ENCODE results near the gene GFRAL. TPM values are rescaled to one million over a fixed set of nuclear protein-coding genes. Genes with fewer than 3 reads are reported as not detected.

GFRAL gene
- polyA plus RNA-seq, 1 of the 3 experiments (the other 2 are of a cell fraction) = not detected

GRCh38 chr6:55405474-55406235, 78.4 kb downstream of the GFRAL start:
- Histone ChIP-seq H3K9ac (no peak overlapping the region), H3K4me3 (ENCODE audit: low read depth in 2 of 2, low read length in 1 of 2) (no peak overlapping the region), H3K79me2 (ENCODE audit: insufficient read depth) (no peaks in the 10 kb centered on the region), H3K27ac (ENCODE audit: low read depth in 2 of 2, low read length in 1 of 2) (no peak overlapping the region), H3K27me3 (ENCODE audit: insufficient read depth) (no peaks in the 10 kb centered on the region), H3K9me2 (no peaks in the 10 kb centered on the region), H3F3A (replicated peaks; ENCODE audit: insufficient read depth) (no peaks in the 10 kb centered on the region), H3K36me3 (replicated peaks in 1 of 2; ENCODE audit: control insufficient read depth in 1 of 2, insufficient read depth in 2 of 2, low read length in 1 of 2) (no peaks in the 10 kb centered on the region), H3K4me2 (no peak overlapping the region), H2AFZ (ENCODE audit: low read depth) (no peak overlapping the region), H3K9me3 (no peaks in the 10 kb centered on the region), H4K20me1 (ENCODE audit: insufficient read depth) (no peaks in the 10 kb centered on the region), H3K4me1 (ENCODE audit: control insufficient read depth in 1 of 2, insufficient read depth in 2 of 2, low read depth in 1 of 2, low read length in 1 of 2) (no peaks in the 10 kb centered on the region)
- WGBS (ENCODE audit: low lambda C conversion rate) = 16% methylated on average over 7 of the region's 7 CpGs
- ChIA-PET POLR2A (no interaction called here), CTCF (no interaction called here)
- DNase-seq = no peak
- TF ChIP-seq EZH2phosphoT487 (IDR thresholded peaks at IDR 0.05; ENCODE audit: borderline replicate concordance, low read depth) = no peak
- no peak for TF ChIP-seq NFIC (IDR thresholded peaks at IDR 0.05; ENCODE audit: borderline replicate concordance)
- no peak for TF ChIP-seq RAD21 (IDR thresholded peaks at IDR 0.05; ENCODE audit: low read length)
- no peak for TF ChIP-seq RFX5 (IDR thresholded peaks at IDR 0.05; ENCODE audit: low read length)
- TF ChIP-seq YY1 (IDR thresholded peaks at IDR 0.05; ENCODE audit: low read depth) = no peak
- TF ChIP-seq IRF3 (IDR thresholded peaks at IDR 0.05; ENCODE audit: low read depth, low read length) = no peak
- TF ChIP-seq, protein P1, sequence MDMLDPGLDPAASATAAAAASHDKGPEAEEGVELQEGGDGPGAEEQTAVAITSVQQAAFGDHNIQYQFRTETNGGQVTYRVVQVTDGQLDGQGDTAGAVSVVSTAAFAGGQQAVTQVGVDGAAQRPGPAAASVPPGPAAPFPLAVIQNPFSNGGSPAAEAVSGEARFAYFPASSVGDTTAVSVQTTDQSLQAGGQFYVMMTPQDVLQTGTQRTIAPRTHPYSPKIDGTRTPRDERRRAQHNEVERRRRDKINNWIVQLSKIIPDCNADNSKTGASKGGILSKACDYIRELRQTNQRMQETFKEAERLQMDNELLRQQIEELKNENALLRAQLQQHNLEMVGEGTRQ (IDR thresholded peaks at IDR 0.05; ENCODE audit: borderline replicate concordance, low read depth, low read length) = no peak
- no peak for TF ChIP-seq GATA2 (CRISPR knock-in tag; IDR thresholded peaks at IDR 0.05)
- no peak for TF ChIP-seq RXRA (IDR thresholded peaks at IDR 0.05; ENCODE audit: borderline replicate concordance, low read depth)

DNA sequence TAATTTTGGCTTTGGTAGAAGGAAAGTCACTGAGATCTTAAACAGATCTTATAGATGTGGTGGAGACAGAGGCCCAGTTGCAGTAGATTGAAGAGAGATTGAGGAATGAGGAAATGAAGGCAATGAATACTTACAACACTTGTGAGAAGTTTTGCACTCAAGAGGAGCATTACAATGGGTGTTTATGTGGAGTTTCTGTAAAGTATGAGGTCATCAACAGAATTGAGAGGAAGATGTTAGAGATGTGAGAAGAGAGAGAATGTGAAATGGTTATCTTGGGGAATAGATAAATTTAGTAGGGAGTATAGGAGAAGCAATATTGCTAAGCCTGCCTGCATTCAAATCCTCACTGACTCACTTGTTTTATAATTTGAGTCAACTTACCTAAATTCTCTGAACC, 83.4 kb downstream of the GFRAL start:
- Histone ChIP-seq H3F3A (replicated peaks; ENCODE audit: insufficient read depth) (no peaks in the 10 kb centered on the region), H3K9ac (no peak overlapping the region), H4K20me1 (ENCODE audit: insufficient read depth) (no peaks in the 10 kb centered on the region), H3K9me2 (no peaks in the 10 kb centered on the region), H3K4me1 (ENCODE audit: control insufficient read depth in 1 of 2, insufficient read depth in 2 of 2, low read depth in 1 of 2, low read length in 1 of 2) (no peaks in the 10 kb centered on the region), H3K36me3 (replicated peaks in 1 of 2; ENCODE audit: control insufficient read depth in 1 of 2, insufficient read depth in 2 of 2, low read length in 1 of 2) (no peaks in the 10 kb centered on the region), H3K79me2 (ENCODE audit: insufficient read depth) (no peaks in the 10 kb centered on the region), H2AFZ (ENCODE audit: low read depth) (no peak overlapping the region), H3K4me2 (no peak overlapping the region), H3K27me3 (ENCODE audit: insufficient read depth) (no peaks in the 10 kb centered on the region), H3K9me3 (no peaks in the 10 kb centered on the region), H3K27ac (ENCODE audit: low read depth in 2 of 2, low read length in 1 of 2) (no peak overlapping the region), H3K4me3 (ENCODE audit: low read depth in 2 of 2, low read length in 1 of 2) (no peak overlapping the region)
- CTCF ChIA-PET = no interaction called here
- no peak for DNase-seq
- POLR2A ChIA-PET = no interaction called here
- no peak for TF ChIP-seq NRF1 (IDR thresholded peaks at IDR 0.05; ENCODE audit: low read depth, low read length)
- TF ChIP-seq, protein P2, sequence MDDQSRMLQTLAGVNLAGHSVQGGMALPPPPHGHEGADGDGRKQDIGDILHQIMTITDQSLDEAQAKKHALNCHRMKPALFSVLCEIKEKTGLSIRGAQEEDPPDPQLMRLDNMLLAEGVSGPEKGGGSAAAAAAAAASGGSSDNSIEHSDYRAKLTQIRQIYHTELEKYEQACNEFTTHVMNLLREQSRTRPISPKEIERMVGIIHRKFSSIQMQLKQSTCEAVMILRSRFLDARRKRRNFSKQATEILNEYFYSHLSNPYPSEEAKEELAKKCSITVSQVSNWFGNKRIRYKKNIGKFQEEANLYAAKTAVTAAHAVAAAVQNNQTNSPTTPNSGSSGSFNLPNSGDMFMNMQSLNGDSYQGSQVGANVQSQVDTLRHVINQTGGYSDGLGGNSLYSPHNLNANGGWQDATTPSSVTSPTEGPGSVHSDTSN (IDR thresholded peaks at IDR 0.05) = no peak
- TF ChIP-seq NFIC (IDR thresholded peaks at IDR 0.05; ENCODE audit: borderline replicate concordance) = no peak
- no peak for TF ChIP-seq TAF1 (IDR thresholded peaks at IDR 0.05; ENCODE audit: borderline replicate concordance, low read depth, low read length)
- TF ChIP-seq TCF12 (IDR thresholded peaks at IDR 0.05) = no peak
- no peak for TF ChIP-seq FOXM1 (IDR thresholded peaks at IDR 0.05; ENCODE audit: low read depth)
- TF ChIP-seq, protein P1 (IDR thresholded peaks at IDR 0.05; ENCODE audit: borderline replicate concordance, low read depth, low read length) = no peak
- TF ChIP-seq EZH2phosphoT487 (IDR thresholded peaks at IDR 0.05; ENCODE audit: borderline replicate concordance, low read depth) = no peak
- no peak for TF ChIP-seq RFX5 (IDR thresholded peaks at IDR 0.05; ENCODE audit: low read length)
- TF ChIP-seq FOSL2 (IDR thresholded peaks at IDR 0.05; ENCODE audit: borderline replicate concordance, low read depth) = no peak
- no peak for TF ChIP-seq CTCF (IDR thresholded peaks at IDR 0.05)
- no peak for TF ChIP-seq FOXJ3 (CRISPR knock-in tag; IDR thresholded peaks at IDR 0.05)
- no peak for TF ChIP-seq YY1 (IDR thresholded peaks at IDR 0.05; ENCODE audit: low read depth)
- TF ChIP-seq USF1 (IDR thresholded peaks at IDR 0.05; ENCODE audit: borderline replicate concordance, low read depth) = no peak
- TF ChIP-seq IRF3 (IDR thresholded peaks at IDR 0.05; ENCODE audit: low read depth, low read length) = no peak
- no peak for TF ChIP-seq ELF1 (IDR thresholded peaks at IDR 0.05)

All from SK-N-SH (cell line).